ENCODE measurements around the gene CGREF1.

Gene CGREF1

DNA sequence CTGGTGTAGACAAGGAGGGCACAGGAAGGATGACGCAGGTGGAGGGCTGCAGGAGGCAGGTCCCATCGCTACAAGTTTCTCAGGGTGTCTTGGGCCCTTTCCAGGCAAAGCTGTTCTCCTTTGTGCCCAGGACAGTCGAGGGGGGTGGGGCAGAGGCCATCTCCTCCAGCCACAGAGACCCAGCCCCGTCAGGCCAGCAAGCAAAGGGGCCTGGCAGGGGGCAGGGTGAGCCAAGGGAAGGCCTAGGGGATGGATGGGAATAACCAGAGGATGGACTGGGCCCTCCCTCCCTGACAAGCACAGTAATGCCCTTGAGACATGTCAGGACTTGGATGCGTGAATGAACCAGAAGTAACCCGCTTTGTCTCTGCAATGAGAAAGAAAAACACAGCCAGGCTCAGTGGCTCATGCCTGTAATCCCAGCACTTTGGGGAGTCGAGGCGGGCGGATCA is 36.2 kb upstream of the CGREF1 start:
- DNase-seq (ENCODE audit: low read depth, low spot score) = no peak
- peaks cover 5% of the 10 kb centered on the region for H3K4me1 ChIP-seq (ENCODE audit: insufficient read depth, insufficient read length)

GRCh38 chr2:27154488-27154887 is 35.6 kb upstream of the CGREF1 start:
- no peaks in the 10 kb centered on the region for H3K27me3 ChIP-seq (ENCODE audit: insufficient read depth, insufficient read length)
- peaks cover 7% of the 10 kb centered on the region for H3K4me1 ChIP-seq (ENCODE audit: insufficient read depth, insufficient read length)
- H3K9ac ChIP-seq (ENCODE audit: insufficient read length, low read depth) = no peak overlapping the region
- TF ChIP-seq SUZ12 (IDR thresholded peaks at IDR 0.05; ENCODE audit: extremely low read depth, insufficient read depth, insufficient read length) (no peak), YY1 (IDR thresholded peaks at IDR 0.05; ENCODE audit: insufficient read depth, insufficient read length) (no peak), ZNF274 (IDR thresholded peaks at IDR 0.05; ENCODE audit: low read depth, low read length) (no peak)
- no peak overlapping the region for H3K4me3 ChIP-seq (ENCODE audit: insufficient read length, low read depth)
- no peaks in the 10 kb centered on the region for H3K9me3 ChIP-seq (ENCODE audit: insufficient read depth, low read length)
- no peaks in the 10 kb centered on the region for H3K36me3 ChIP-seq (ENCODE audit: insufficient read depth, insufficient read length, low read length)
- DNase-seq (ENCODE audit: low read depth, low spot score) = no peak

More for the DNA sequence above, 36.2 kb upstream of the CGREF1 start:
- no peaks in the 10 kb centered on the region for H3K36me3 ChIP-seq (ENCODE audit: insufficient read depth, insufficient read length, low read length)
- H3K27me3 ChIP-seq (ENCODE audit: insufficient read depth, insufficient read length) = no peaks in the 10 kb centered on the region
- no peak overlapping the region for H3K4me3 ChIP-seq (ENCODE audit: insufficient read length, low read depth)
- H3K9ac ChIP-seq (ENCODE audit: insufficient read length, low read depth) = no peak overlapping the region
- TF ChIP-seq ZNF274 (IDR thresholded peaks at IDR 0.05; ENCODE audit: low read depth, low read length) (no peak), SUZ12 (IDR thresholded peaks at IDR 0.05; ENCODE audit: extremely low read depth, insufficient read depth, insufficient read length) (no peak), YY1 (IDR thresholded peaks at IDR 0.05; ENCODE audit: insufficient read depth, insufficient read length) (no peak)
- H3K9me3 ChIP-seq (ENCODE audit: insufficient read depth, low read length) = no peaks in the 10 kb centered on the region

- no peak for TF ChIP-seq SUZ12 (IDR thresholded peaks at IDR 0.05; ENCODE audit: extremely low read depth, insufficient read depth, insufficient read length)
- TF ChIP-seq YY1 (IDR thresholded peaks at IDR 0.05; ENCODE audit: insufficient read depth, insufficient read length) = no peak
- no peak for TF ChIP-seq ZNF274 (IDR thresholded peaks at IDR 0.05; ENCODE audit: low read depth, low read length)
- Histone ChIP-seq H3K9ac (ENCODE audit: insufficient read length, low read depth) (no peak overlapping the region), H3K9me3 (ENCODE audit: insufficient read depth, low read length) (no peaks in the 10 kb centered on the region), H3K4me1 (ENCODE audit: insufficient read depth, insufficient read length) (peaks cover 4% of the 10 kb centered on the region), H3K36me3 (ENCODE audit: insufficient read depth, insufficient read length, low read length) (no peaks in the 10 kb centered on the region), H3K27me3 (ENCODE audit: insufficient read depth, insufficient read length) (no peaks in the 10 kb centered on the region), H3K4me3 (ENCODE audit: insufficient read length, low read depth) (no peak overlapping the region)
- DNase-seq (ENCODE audit: low read depth, low spot score) = no peak
Observed at GRCh38 chr2:27152796-27153464, 34.0 kb upstream of the CGREF1 start.

DNA sequence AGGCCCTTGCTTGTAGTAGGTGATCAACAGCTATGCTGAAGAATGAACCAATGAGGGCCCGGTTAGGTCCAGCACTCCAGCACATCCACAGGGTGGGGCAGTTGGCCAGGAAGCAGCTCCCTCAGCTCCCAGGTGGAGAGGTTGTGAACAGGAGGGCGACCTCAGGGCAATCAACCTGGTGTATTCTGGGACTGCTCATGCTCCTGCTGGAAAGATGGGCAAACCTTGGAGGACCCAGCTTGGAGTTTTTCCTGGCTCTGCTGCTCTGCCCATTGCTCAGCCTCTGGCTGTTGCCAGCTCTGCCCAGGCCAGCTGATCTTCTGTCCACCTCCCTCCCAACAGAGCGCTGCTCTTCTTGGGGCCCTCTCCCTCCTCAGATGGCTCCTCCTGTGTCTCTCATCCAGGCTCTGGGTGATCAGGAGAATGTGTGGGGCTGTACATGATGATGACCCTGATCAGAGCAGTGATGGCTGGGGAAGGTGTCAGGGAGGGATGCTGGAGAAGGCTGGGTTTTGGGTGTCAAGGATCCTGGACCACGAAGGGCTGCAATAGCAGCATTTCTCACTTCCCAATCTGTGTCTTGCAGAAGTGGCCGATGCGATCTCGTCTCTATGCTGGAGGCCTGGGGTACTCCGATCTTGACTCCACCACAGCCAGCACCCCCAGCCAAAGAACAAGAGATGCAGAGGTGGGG is 33.3 kb upstream of the CGREF1 start:
- no peak for DNase-seq (ENCODE audit: low read depth, low spot score)
- Histone ChIP-seq H3K4me3 (ENCODE audit: insufficient read length, low read depth) (no peak overlapping the region), H3K9ac (ENCODE audit: insufficient read length, low read depth) (no peak overlapping the region), H3K36me3 (ENCODE audit: insufficient read depth, insufficient read length, low read length) (no peaks in the 10 kb centered on the region), H3K27me3 (ENCODE audit: insufficient read depth, insufficient read length) (no peaks in the 10 kb centered on the region), H3K9me3 (ENCODE audit: insufficient read depth, low read length) (no peaks in the 10 kb centered on the region), H3K4me1 (ENCODE audit: insufficient read depth, insufficient read length) (peaks cover 4% of the 10 kb centered on the region)
- no peak for TF ChIP-seq SUZ12 (IDR thresholded peaks at IDR 0.05; ENCODE audit: extremely low read depth, insufficient read depth, insufficient read length)
- TF ChIP-seq YY1 (IDR thresholded peaks at IDR 0.05; ENCODE audit: insufficient read depth, insufficient read length) = no peak
- TF ChIP-seq ZNF274 (IDR thresholded peaks at IDR 0.05; ENCODE audit: low read depth, low read length) = no peak

DNA sequence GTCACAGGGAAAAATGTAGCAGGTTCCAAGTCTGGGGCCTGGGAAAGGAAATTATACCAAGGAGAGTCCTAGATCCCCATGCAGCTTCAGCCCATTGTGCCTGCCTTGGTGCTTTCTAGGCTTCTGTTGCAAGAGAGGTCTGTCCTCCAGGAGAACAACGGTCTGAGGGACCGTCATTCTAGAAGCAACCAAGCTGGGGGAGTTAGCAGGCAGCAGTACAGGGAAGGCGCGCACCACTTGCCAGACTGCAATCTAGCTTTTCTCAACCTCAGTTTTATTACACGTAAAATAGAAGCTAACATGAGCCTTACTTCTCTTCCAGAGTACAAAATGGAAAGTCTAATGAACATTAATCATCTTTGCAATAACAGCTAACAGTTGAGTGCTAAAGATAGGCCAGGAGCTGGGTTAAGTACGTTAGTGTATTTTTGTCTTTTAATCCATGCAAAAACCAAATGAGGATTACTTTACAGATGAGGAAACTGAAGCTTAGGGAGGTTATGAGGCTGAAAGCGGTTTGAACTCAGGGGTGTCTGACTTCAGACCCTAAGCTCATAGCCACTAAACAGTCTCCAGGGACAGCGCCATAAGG is 31.8 kb upstream of the CGREF1 start:
- no peaks in the 10 kb centered on the region for H3K27me3 ChIP-seq (ENCODE audit: insufficient read depth, insufficient read length)
- no peaks in the 10 kb centered on the region for H3K36me3 ChIP-seq (ENCODE audit: insufficient read depth, insufficient read length, low read length)
- no peak overlapping the region for H3K9ac ChIP-seq (ENCODE audit: insufficient read length, low read depth)
- H3K4me3 ChIP-seq (ENCODE audit: insufficient read length, low read depth) = no peak overlapping the region
- H3K4me1 ChIP-seq (ENCODE audit: insufficient read depth, insufficient read length) = peaks cover 4% of the 10 kb centered on the region
- TF ChIP-seq SUZ12 (IDR thresholded peaks at IDR 0.05; ENCODE audit: extremely low read depth, insufficient read depth, insufficient read length) (no peak), ZNF274 (IDR thresholded peaks at IDR 0.05; ENCODE audit: low read depth, low read length) (no peak)
- DNase-seq (ENCODE audit: low read depth, low spot score) = no peak
- no peaks in the 10 kb centered on the region for H3K9me3 ChIP-seq (ENCODE audit: insufficient read depth, low read length)

DNA sequence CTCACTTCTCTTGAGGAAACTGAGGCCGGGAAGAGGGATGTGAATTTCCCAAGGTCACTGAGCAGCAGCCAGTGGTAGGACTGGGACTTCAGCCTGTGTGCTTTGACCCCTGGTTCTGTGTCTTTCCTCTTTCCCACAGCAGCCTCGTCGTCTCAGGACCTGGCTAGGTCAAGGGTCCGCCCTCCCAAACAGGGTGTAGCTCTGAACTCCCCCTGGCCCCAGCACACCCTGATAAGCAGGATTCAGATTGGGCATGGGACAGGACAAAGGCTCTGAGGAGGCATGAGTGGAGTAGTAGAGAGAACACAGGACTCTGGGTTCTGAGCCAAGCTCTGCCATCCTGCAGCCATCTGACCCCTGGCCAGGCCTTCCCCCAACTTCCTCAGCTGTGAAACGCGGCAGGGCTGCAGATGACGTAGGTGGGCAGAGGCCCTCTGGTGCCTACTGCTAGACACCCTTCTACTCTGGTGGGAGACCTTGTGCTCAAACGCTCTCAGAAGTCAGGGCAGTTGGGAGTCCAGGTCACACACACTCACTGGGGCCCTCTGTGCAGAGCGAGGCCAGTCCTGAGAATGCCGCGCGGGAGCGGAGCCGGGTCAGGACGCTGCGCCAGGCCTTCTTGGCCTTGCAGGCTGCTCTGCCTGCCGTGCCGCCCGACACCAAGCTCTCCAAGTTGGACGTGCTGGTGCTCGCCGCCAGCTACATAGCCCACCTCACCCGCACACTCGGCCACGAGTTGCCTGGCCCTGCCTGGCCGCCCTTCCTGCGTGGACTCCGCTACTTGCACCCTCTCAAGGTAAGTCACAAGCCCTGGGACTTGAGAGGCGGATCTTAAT is 30.9 kb upstream of the CGREF1 start:
- H3K9ac ChIP-seq (ENCODE audit: insufficient read length, low read depth) = no peak overlapping the region
- TF ChIP-seq SUZ12 (IDR thresholded peaks at IDR 0.05; ENCODE audit: extremely low read depth, insufficient read depth, insufficient read length) (no peak), YY1 (IDR thresholded peaks at IDR 0.05; ENCODE audit: insufficient read depth, insufficient read length) (no peak), ZNF274 (IDR thresholded peaks at IDR 0.05; ENCODE audit: low read depth, low read length) (no peak)
- H3K36me3 ChIP-seq (ENCODE audit: insufficient read depth, insufficient read length, low read length) = no peaks in the 10 kb centered on the region
- no peaks in the 10 kb centered on the region for H3K27me3 ChIP-seq (ENCODE audit: insufficient read depth, insufficient read length)
- no peaks in the 10 kb centered on the region for H3K9me3 ChIP-seq (ENCODE audit: insufficient read depth, low read length)
- H3K4me1 ChIP-seq (ENCODE audit: insufficient read depth, insufficient read length) = peaks cover 4% of the 10 kb centered on the region
- no peak for DNase-seq (ENCODE audit: low read depth, low spot score)
- H3K4me3 ChIP-seq (ENCODE audit: insufficient read length, low read depth) = no peak overlapping the region
